HG03196 (cell line): ENCODE results near the gene IL17RE.
"Not testable (repeated sequence)": the region's sequence is repeated elsewhere in the genome, so short reads cannot be mapped to it uniquely, and the experiment has no call there.

Source experiments
- ATAC-seq: cut with Tn5 transposase; IDR thresholded peaks from one replicate; pipeline ENCODE4 v1.9.1; 2021; ENCODE audit not compliant: unreplicated experiment

The IL17RE gene, protein sequence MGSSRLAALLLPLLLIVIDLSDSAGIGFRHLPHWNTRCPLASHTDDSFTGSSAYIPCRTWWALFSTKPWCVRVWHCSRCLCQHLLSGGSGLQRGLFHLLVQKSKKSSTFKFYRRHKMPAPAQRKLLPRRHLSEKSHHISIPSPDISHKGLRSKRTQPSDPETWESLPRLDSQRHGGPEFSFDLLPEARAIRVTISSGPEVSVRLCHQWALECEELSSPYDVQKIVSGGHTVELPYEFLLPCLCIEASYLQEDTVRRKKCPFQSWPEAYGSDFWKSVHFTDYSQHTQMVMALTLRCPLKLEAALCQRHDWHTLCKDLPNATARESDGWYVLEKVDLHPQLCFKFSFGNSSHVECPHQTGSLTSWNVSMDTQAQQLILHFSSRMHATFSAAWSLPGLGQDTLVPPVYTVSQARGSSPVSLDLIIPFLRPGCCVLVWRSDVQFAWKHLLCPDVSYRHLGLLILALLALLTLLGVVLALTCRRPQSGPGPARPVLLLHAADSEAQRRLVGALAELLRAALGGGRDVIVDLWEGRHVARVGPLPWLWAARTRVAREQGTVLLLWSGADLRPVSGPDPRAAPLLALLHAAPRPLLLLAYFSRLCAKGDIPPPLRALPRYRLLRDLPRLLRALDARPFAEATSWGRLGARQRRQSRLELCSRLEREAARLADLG

DNA sequence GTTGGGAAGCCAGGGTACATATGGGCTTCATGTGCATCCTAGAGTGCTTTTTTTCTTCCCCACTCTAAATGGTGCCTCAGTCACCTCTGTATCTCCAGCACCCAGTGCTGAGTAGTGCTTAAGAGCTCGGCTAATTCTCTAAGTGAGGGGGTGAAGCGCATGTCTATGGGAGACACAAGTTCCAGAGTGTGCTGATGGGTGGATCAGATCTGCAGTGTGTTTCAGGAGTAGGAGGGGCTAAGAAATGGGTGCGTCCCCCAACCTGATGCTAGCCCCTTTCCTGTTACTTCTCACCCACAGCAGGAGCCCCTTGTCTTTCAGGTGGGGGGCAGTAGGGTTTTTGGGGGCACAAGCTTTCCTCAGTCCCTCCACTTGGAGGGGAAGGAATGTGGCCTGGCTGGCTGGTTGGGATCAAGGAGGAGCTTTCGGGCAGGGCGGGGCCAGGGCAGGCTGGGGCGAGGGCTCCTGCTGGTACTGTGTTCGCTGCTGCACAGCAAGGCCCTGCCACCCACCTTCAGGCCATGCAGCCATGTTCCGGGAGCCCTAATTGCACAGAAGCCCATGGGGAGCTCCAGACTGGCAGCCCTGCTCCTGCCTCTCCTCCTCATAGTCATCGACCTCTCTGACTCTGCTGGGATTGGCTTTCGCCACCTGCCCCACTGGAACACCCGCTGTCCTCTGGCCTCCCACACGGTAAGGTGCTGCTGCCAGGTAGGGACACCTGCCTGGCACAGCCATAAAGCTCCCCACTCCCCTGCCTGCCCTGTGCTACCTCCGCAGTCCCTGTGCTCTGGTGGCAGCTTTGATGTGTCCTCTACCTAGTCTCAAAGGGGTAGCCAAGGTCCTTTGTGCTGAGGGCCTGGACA is at the start of gene IL17RE:
Gene IL17RE, plus strand, starts transcription at position 477 of the 866 bp plus-strand sequence. Its CDS starts 85 bp downstream, at position 562.
- no peak for ATAC-seq

DNA sequence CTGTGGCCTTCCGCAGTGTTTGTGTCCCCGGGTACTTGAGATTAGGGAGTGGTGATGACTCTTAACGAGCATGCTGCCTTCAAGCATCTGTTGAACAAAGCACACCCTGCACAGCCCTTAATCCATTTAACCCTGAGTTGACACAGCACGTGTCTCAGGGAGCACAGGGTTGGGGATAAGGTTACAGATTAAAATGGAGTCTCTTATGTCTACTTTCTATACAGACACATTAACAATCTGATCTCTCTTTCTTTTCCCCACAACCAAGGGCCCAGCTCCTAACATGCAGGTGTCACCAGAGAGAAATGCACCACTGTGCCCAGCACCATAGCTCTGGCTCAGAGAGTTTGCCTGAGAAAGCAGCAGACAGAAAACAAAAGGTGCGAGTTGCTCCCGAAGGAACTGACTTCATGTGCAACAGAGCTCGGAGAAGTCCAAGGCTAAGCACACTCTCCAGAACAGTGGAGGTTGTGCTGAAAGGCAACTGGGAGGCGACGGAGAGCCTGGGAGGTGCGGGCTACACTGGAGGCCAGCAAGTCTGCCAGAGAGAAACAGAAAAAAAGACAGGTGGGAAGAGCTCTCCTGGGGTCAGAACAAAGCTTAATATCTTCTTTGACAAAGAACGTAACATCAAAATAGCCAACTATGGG is 48.2 kb upstream of the IL17RE start:
- not testable (repeated sequence) for ATAC-seq

DNA sequence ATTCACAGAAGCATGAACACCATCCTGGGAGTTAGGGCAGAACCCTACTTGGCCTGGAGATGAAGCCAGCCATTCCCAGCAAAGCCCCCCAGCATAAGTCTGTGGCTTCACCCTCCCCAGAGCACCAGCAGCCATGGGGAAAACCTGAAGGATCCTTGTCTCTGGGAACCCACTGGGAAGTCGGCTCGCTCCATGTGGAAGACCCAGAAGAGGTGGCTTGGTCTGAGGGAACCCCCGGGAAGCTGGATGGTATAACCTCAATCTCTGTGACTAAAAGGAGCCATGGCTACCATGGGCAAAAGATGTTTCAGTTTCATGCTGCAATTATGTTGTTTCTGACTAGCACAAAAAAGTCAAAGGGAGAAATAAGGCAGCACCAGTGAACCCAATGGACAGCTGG is 47.1 kb upstream of the IL17RE start:
- no peak for ATAC-seq

DNA sequence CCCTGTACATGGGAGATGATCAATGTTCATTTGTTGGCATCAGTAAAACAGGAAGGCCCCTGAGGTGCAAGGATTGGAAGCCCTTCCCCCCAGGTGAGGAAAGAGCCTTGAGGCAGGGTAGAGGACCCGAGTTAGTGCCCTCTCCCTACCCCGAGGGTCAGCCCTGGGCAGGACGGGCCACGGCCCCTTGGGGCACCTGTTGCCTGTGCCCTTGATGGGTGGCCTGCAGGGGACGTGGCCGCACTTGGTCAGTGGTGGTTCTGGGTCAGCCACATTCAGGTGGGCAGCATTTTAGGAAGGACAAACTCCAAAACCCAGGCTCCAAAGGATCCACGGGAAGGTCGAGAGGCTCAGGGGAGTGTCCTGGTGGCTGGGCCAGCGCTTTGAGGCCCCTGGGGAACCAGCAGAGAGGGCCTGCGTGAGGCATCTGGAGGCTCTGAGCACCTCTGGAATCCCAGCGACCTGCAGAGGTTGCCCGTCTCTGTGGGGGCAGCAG is 43.1 kb upstream of the IL17RE start:
- ATAC-seq, result no peak

DNA sequence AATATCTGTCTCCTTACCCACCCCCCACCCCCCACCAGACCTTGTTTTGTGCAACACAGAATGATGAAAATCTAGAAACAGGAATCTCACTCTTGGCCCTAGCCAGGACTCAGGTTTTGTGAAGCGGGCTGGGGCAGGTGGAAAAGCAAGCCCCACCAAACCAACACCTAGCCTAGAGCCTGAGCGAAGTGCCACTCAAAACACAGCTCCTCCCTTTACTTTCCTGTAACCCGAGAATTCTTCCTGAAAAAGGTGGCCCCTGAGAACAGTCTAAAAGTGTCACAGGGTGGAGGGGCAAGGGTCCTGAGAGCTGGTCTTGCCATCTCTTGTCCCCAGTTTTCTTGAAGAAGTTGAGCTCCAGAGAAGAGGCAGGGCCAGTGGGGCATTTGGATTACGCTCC is 41.4 kb upstream of the IL17RE start:
- no peak for ATAC-seq

DNA sequence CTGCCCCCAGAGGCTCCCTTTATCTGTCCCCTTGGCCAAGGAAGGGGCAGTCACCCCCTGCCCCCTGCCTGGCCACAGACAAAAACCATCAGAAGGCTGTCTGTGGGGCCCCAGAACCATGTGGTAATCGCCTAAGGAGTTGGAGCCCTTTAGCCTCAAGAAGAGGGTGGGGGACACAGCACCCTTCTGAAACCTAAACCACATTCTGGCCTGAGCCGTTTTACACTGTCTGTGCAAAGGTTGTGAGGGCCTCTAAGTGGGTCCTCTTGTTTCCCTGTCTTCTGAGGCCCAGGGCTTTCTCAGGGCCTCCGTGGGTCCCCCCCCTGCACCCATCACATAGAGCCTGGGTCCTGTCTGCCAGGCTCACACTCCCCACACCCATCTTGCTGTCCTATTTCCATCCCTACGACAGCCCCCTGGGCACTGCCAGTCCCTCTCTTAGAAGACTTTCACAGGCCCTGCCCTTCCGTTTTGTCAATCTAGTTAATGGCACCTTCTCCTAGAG is 41.0 kb upstream of the IL17RE start:
- no peak for ATAC-seq

DNA sequence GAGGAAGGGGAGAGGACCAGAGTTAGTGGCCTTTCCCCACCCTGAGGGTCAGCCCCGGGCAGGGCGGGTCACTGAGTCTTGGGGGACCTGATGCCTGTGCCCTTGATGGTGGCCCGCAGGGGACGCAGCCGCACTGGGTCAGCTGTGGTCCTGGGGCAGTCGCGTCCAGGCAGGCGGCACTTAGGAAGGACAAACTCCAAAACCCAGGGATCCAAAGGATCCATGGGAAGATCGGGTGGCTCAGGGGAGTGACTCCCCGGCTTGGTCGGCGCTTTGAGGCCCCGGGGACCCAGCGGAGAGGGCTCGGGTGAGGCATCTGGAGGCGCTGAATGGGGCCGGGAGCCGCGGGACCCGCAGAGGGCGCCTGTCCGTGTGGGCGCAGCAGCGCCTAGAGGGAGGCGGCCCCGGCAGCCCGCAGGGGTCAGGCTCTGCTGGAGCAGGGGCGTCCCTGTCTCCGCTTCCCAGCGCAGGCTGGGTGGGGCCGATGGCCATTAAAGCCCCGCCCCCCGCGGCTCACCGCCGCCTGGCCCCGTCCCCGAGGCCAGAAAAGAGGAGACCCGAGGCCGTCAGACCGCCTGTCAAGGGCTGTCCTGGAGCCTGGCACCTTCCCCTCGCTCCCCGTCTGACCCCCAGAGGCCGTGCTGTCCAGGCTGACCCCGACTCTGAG is 40.1 kb upstream of the IL17RE start:
- ATAC-seq, result no peak

DNA sequence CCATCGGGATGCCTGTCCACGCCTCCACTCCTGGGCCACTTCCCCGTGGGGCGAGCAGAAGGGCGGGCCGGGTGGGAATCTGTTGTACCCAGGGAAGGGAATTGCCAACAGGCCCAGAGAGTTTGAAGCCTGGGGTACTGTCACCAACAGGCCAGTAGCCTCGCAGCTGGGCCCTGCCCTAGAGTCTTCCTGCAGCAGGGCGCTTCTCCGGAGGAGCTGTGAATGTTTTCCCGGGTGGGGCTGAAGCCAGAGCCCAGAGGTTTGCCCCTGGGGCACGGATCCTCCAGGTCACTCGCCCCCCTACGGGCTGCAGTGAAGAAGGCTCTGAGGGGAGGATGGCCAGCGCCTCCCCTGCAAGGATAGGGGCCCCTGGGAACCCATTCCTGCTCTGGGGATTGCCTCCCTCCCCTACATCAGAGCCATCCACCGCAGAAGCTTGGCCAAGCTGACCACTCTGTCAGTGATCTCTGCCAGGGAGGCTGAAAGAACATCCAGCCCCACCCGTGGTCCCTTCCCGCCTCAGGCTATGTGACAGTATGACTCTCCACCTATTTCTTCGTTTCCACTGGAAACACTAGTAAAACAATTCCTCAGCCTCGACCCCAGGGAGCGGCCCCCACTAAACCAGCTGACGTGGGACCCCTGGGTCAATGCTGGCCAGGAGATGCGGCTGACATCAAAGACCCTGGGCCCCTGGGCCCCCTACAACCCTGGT is 39.4 kb upstream of the IL17RE start:
- ATAC-seq, result no peak

DNA sequence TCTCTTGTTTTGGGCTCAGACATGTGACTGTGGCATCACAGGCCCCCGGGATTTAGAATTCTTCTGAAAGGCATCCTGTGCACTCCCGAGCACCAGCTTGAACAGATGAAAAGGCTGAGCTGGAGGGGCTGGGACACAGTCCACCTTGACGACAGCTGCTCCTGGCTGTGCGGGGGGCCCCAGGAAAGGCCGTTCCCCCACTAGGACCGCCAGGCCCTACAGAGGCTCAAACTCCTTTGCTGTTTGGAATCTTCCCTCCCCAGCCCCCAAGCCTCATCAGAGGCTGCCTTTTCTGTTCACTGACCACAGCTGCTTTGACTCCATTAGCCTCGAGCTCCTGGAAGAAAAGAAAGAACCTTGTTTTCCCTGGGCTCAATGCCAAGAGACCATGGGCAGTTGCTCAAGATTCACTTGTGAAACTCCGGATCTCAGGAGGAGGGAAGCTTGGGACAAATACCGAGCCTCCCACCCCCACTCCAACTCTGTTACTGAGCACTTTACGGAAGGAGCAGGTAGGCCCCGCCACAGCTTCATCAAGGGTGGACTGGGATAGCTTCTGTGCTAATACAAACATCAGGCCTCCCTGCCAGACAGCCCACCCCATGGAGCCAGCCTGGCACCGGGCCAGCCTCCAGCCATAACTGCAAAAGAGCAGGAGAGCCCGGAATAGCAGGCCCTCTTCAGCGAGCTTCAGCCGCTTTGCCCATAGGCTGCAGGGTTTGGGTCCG is 38.3 kb upstream of the IL17RE start:
- ATAC-seq, result no peak

DNA sequence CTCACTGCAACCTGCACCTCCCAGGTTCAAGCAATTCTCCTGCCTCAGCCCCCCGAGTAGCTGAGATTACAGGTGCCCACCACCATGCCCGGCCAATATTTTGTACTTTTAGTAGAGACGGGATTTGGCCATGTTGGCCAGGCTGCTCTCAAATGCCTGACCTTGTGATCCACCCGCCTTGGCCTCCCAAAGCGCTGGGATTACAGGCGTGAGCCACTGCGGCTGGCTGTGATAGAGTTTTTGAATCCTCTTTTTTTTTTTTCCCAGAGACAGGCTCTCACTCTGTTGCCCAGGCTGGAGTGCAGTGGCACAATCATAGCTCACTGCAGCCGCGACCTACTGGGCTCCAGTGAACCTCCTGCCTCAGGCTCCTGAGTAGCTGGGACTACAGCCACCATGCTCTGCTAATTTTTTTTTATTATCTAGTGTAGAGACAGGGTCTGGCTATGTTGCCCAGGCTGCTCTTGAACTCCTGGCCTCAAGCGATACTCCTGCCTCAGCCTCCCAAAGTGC is 37.5 kb upstream of the IL17RE start:
- ATAC-seq, result not testable (repeated sequence)

DNA sequence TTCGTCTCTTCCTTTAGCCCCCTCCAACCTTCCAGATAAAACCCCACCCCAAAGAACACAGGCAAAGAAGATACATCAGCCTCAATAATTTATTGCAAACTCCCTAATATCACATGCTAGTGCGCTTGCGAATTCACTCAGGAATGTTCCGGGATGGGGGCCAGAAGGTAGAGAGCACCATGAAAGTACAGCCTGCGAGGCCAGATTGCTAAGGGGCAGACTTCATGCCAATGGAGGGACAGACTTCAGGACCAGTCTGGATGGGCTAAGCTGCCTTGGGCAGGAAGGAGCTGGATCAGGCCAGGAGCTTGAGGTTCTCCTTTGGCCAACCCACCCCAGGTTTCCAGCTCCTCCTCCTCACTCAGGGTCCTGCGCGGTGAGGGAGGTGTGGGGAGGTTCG is 36.0 kb upstream of the IL17RE start:
- ATAC-seq, result no peak

DNA sequence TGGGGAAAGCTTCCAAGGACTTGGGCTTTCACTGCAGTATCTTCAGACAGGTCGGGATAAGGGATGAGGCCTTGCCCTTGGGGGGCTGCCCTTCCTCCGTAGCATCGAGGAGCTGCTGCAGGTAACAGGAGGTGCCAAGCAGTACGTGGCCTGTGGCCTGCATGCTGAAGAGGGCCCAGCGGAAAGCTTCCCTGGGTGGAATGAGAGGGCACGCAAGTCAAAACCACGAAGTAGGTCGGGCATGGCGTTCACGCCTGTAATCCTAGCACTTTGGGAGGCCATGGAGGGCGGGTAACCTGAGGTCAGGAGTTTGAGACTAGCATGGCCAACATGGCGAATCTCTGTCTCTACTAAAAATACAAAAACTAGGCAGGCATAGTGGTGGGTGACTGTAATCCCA is 35.5 kb upstream of the IL17RE start:
- ATAC-seq, result no peak

DNA sequence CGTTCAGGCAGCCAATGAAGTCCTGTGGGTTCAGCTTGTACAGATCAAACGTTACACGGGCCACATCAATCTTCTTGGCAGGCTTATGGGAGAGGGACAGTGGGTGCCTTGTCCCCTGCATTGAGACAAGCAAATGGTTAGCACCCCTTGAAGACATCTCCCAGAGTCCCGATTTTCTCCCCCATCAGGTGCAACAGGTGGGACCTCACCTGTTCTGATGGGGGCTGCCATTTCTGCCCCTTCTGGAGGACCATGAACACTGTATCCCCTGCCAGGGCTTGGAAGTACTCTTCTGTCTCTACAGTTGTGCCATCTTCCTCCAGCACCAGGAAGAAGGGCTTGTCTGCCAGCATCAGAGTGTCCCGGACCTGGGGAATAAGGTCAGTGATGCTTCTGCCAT is 32.7 kb upstream of the IL17RE start:
- ATAC-seq, result no peak

DNA sequence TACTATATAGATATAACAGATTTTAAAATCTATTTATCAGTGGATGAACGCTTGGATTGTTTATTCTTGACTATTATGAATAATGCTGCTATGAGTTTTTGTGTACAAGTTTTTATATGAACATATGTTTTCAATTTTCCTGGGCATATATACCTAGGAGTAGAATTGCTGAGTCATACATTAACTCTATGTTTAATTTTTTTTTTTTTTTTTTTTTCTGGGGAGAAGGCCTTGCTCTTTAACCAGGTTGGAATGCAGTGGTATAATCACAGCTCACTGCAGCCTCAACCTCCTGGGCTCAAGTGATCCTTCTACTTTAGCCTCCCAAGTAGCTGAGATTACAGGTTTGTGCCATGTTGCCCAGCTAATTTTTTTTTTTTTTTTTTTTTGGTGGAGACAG is 31.7 kb upstream of the IL17RE start:
- no peak for ATAC-seq

DNA sequence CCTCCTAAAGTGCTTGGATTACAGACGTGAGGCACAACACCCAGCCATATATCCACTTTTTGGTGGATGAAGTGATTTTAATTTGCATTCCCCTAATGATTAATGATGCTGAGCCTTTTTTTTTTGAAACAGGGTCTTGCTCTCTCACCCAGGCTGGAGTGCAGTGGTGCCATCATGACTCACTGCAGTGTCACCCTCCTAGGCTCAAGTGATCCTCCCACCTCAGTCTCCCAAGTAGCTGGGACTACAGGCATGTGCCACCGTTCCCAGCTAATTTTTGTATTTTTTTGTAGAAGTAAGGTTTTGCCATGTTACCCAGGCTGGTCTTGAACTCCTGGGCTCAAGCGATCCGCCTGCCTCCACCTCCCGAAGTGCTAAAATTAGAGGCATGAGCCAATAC is 30.6 kb upstream of the IL17RE start:
- not testable (repeated sequence) for ATAC-seq

DNA sequence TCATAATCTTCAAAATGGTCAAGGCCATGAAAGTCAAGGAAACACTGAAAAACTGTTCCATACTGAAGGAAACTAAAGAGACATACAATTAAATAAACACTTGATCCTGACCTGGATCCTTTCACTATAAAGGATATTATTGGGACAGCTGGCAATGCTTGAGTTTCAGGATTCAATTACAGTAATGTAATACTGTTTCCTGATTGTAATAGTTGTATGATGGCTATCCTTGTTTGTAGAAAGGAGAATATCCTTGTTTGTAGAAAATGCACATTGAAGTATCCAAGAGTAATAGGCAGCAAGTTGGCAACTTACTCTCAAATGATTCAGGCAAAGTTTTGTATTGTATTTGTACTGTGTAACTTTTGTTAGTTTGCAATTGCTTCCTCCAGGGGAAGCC is 27.2 kb upstream of the IL17RE start:
- ATAC-seq, result no peak

DNA sequence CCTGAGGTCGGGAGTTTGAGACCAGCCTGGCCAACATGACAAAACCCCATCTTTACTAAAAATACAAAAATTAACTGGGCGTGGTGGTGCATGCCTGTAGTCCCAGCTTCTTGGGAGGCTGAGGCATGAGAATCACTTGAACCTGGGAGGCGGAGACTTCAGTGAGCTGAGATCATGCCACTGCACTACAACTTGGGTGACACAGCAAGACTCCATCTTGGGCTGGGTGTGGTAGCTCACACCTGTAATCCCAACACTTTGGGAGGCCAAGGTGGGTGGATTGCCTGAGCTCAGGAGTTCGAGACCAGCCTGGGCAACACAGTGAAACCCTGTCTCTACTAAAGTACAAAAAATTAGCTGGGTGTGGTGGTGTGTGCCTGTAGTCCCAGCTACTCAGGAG is 26.4 kb upstream of the IL17RE start:
- ATAC-seq, result not testable (repeated sequence)

DNA sequence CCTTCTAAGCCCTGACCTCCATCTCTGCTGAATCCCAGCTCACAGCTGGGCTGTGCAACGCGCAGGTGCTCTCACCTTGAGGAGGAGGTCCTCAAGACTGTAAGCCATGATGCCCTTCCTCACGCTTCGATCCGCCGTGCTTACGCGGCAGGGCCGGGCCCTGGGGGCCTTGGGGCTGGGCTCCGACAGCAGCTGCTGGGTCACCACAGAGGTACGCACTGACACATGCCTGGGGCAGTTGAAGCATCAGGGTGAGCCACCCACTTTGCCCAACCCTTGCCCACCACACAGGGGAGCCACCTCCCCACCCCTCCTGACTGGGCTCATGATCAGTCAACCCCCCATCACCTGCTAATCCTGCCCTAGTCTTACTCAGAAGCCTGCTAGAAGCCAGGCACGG is 25.7 kb upstream of the IL17RE start:
- ATAC-seq, result no peak

DNA sequence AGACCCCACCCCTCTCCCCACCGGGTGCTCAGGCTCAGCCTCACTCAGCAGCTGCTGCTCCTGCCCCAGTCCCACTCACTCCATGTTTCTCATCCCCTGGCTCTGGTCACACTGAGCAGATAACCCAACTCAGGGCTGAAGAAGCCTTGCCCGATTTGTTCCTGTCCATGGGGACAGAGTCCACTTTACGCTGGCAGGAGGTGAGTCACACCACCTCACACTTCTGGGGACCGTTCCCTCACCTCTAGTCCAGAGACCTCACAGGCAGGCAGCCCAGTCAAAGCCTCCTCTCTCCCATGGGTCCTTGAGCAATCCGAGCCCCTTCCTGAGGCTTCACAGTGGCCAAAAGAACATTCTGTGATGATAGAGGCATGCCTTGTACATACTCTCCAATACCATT is 23.9 kb upstream of the IL17RE start:
- ATAC-seq, result no peak
